ENCODE measurements around the gene KCNC4. TPM values are rescaled to one million over a fixed set of nuclear protein-coding genes. Genes with fewer than 3 reads are reported as not detected.

KCNC4 gene
- total and polyA plus RNA-seq, 2 of the 4 experiments (the other 2 are of a cell fraction) = 0.18 to 2.3 TPM

DNA sequence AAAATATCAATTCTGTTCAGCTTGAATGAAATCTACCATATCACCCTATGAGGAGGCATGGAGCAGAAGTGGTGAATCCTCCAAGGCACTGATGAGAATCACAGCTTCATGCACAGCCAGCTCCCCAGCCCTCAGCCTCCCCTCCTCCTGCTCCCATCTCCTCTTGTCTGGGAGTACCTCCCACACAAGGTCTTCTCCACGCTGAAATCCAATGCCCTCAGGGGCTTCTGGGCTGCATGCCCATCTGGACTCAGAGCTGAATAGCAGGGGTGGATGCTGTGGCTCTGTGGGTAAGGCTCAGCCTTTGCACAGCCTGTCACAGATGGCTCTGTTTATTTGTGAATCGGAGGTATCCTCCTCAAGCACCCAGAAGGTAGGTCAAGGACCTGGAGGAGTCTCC lies 48.6 kb downstream of the KCNC4 start:
- H2AFZ ChIP-seq (replicated peaks; ENCODE audit: low read length, poor library complexity) = no peak overlapping the region
- H3K4me2 ChIP-seq (ENCODE audit: low read depth, low read length) = no peak overlapping the region
- no peak overlapping the region for H4K5ac ChIP-seq (ENCODE audit: low read depth, low read length)
- H3K4ac ChIP-seq (ENCODE audit: low read depth, low read length) = no peak overlapping the region
- no peak for ATAC-seq (ENCODE audit: low read depth)
- intact Hi-C loops (cut with micrococcal nuclease) (no loop called here), in situ Hi-C loops (cut with MboI; ENCODE audit: low sequenced_read_pairs) (no loop called here), dilution Hi-C loops (cut with HindIII; ENCODE audit: low sequenced_read_pairs, unreplicated experiment) (no loop called here)
- H3K9me1 ChIP-seq (ENCODE audit: insufficient read depth, low read length) = no peaks in the 10 kb centered on the region
- no peaks in the 10 kb centered on the region for H3K79me1 ChIP-seq (ENCODE audit: low read depth in 1 of 2, low read length in 2 of 2)
- H4K20me1 ChIP-seq (ENCODE audit: insufficient read depth, low read length) = no peaks in the 10 kb centered on the region
- H2BK20ac ChIP-seq (ENCODE audit: low read depth, low read length) = no peak overlapping the region
- no peak overlapping the region for H2AK9ac ChIP-seq (replicated peaks; ENCODE audit: low read depth, low read length, poor library complexity)
- no peak overlapping the region for H4K91ac ChIP-seq (ENCODE audit: insufficient read depth, low read depth, low read length)
- H3K14ac ChIP-seq (replicated peaks; ENCODE audit: low read depth, low read length) = no peak overlapping the region
- no peaks in the 10 kb centered on the region for H3K9me3 ChIP-seq (ENCODE audit: control insufficient read depth, insufficient read depth, low read length)
- H3K9ac ChIP-seq (ENCODE audit: low read depth, low read length) = no peak overlapping the region
- no peak overlapping the region for H3K56ac ChIP-seq (ENCODE audit: extremely low read depth, insufficient read depth, low read length)
- no TSS peak for BruUV-seq (replicated peaks)
- H2BK5ac ChIP-seq (ENCODE audit: low read depth, low read length, poor library complexity, severe bottlenecking) = no peak overlapping the region
- H3K27ac ChIP-seq (ENCODE audit: insufficient read depth, low read length) = no peak overlapping the region
- H2BK15ac ChIP-seq (ENCODE audit: low read depth, low read length) = no peak overlapping the region
- H2AK5ac ChIP-seq (ENCODE audit: low read depth, low read length) = no peak overlapping the region
- no peak overlapping the region for H3K18ac ChIP-seq (ENCODE audit: low read depth, low read length)
- no peak overlapping the region for H3K4me3 ChIP-seq (ENCODE audit: insufficient read depth, low read depth, low read length)
- peak; percentile 7 for DNase-seq
- no peak overlapping the region for H2BK120ac ChIP-seq (ENCODE audit: low read depth, low read length)
- POLR2A ChIA-PET (ENCODE audit: unreplicated experiment) = no interaction called here
- H3K36me3 ChIP-seq (ENCODE audit: control insufficient read depth, insufficient read depth, low read length) = no peaks in the 10 kb centered on the region
- CTCF ChIA-PET = no interaction called here
- 50% methylated on average over 1 of the region's 2 CpGs; no CpG with 5 or more reads in 1 of the 2 experiments for WGBS, 2 experiments (ENCODE audit: extremely low coverage in 2 of 2, insufficient read length in 1 of 2)
- no peaks in the 10 kb centered on the region for H3K4me1 ChIP-seq (ENCODE audit: control insufficient read depth, insufficient read depth, low read length)
- H4K8ac ChIP-seq (ENCODE audit: low read depth in 2 of 2, low read length in 2 of 2) = no peak overlapping the region
- no peak overlapping the region for H3K23ac ChIP-seq (ENCODE audit: low read depth, low read length)
- TF ChIP-seq, protein P1, sequence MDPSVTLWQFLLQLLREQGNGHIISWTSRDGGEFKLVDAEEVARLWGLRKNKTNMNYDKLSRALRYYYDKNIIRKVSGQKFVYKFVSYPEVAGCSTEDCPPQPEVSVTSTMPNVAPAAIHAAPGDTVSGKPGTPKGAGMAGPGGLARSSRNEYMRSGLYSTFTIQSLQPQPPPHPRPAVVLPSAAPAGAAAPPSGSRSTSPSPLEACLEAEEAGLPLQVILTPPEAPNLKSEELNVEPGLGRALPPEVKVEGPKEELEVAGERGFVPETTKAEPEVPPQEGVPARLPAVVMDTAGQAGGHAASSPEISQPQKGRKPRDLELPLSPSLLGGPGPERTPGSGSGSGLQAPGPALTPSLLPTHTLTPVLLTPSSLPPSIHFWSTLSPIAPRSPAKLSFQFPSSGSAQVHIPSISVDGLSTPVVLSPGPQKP (IDR thresholded peaks at IDR 0.05; ENCODE audit: borderline replicate concordance, low read depth, low read length) = no peak
- TF ChIP-seq MAZ (IDR thresholded peaks at IDR 0.05; ENCODE audit: borderline replicate concordance, low read depth, low read length) (no peak), RAD21 (IDR thresholded peaks at IDR 0.05; ENCODE audit: low read length) (no peak), SMC3 (IDR thresholded peaks at IDR 0.05; ENCODE audit: low read depth, low read length) (no peak), NFE2L2 (IDR thresholded peaks at IDR 0.05; ENCODE audit: low read depth, low read length) (no peak), POLR2A (IDR thresholded peaks at IDR 0.05; ENCODE audit: low read depth, low read length) (no peak), CEBPB (IDR thresholded peaks at IDR 0.05; ENCODE audit: low read depth, low read length) (no peak), RCOR1 (IDR thresholded peaks at IDR 0.05; ENCODE audit: insufficient replicate concordance, low read length) (no peak), MXI1 (IDR thresholded peaks at IDR 0.05; ENCODE audit: borderline replicate concordance, low read depth, low read length) (no peak), BHLHE40 (IDR thresholded peaks at IDR 0.05; ENCODE audit: low read depth, low read length) (no peak)
- TF ChIP-seq, protein P2, sequence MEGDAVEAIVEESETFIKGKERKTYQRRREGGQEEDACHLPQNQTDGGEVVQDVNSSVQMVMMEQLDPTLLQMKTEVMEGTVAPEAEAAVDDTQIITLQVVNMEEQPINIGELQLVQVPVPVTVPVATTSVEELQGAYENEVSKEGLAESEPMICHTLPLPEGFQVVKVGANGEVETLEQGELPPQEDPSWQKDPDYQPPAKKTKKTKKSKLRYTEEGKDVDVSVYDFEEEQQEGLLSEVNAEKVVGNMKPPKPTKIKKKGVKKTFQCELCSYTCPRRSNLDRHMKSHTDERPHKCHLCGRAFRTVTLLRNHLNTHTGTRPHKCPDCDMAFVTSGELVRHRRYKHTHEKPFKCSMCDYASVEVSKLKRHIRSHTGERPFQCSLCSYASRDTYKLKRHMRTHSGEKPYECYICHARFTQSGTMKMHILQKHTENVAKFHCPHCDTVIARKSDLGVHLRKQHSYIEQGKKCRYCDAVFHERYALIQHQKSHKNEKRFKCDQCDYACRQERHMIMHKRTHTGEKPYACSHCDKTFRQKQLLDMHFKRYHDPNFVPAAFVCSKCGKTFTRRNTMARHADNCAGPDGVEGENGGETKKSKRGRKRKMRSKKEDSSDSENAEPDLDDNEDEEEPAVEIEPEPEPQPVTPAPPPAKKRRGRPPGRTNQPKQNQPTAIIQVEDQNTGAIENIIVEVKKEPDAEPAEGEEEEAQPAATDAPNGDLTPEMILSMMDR (conservative IDR thresholded peaks at IDR 0.05; ENCODE audit: low read depth, low read length) = no peak
- TF ChIP-seq, protein P3, sequence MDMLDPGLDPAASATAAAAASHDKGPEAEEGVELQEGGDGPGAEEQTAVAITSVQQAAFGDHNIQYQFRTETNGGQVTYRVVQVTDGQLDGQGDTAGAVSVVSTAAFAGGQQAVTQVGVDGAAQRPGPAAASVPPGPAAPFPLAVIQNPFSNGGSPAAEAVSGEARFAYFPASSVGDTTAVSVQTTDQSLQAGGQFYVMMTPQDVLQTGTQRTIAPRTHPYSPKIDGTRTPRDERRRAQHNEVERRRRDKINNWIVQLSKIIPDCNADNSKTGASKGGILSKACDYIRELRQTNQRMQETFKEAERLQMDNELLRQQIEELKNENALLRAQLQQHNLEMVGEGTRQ (IDR thresholded peaks at IDR 0.05; ENCODE audit: low read depth, low read length) = no peak
- peaks cover 32% of the 10 kb centered on the region for H3K27me3 ChIP-seq (ENCODE audit: control insufficient read depth, insufficient read depth, low read length)
